NB4 (cell line): ENCODE data around the gene DDX4.

ENCODE experiments used
- DNase-seq: peaks from one replicate; pipeline ENCODE4 v3.0.0; 2010; ENCODE audit warnings: low read depth
- H3K4me3 ChIP-seq: one replicate; pipeline ENCODE4 v1.5.1; 2011; ENCODE audit warnings: mild to moderate bottlenecking, low read depth, low read length, moderate library complexity
- MYC ChIP-seq: IDR thresholded peaks from 2 replicates; pipeline ENCODE4 v1.6.1; 2011; ENCODE audit warnings: low read depth, low read length
- POLR2A ChIP-seq: IDR thresholded peaks from 2 replicates; pipeline ENCODE4 v1.6.1; 2011; ENCODE audit warnings: mild to moderate bottlenecking; ENCODE audit not compliant: insufficient read length; ENCODE audit errors: extremely low read depth
- TF ChIP-seq, protein P1 (sequence below): IDR thresholded peaks from one replicate; pipeline ENCODE4 v1.5.1; 2012; ENCODE audit warnings: low read depth, low read length
- TF ChIP-seq, protein P2 (sequence below): IDR thresholded peaks from 2 replicates; pipeline ENCODE4 v1.6.1; 2011; ENCODE audit warnings: low read depth, low read length

The DDX4 gene

DNA sequence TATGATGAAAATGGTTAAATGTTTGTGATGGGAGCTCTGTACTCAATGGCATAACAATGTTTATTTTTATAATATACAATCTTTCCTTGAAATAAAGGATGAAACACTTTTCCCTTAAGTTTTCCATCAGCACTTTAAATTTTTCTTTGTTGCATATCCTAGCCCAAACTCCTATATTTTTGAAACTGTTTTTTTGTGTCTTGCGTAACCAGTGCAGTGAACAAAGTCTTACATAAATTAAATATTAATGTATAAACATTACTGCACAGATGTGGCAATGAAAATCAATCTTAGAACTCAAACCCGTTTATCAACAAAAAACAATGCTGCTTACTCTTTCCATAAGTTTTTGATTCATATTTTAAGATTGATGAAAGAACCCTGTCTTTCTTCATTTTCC, 79.2 kb downstream of the DDX4 start:
- DNase-seq = no peak
- no peak for TF ChIP-seq MYC
- TF ChIP-seq, protein P1, sequence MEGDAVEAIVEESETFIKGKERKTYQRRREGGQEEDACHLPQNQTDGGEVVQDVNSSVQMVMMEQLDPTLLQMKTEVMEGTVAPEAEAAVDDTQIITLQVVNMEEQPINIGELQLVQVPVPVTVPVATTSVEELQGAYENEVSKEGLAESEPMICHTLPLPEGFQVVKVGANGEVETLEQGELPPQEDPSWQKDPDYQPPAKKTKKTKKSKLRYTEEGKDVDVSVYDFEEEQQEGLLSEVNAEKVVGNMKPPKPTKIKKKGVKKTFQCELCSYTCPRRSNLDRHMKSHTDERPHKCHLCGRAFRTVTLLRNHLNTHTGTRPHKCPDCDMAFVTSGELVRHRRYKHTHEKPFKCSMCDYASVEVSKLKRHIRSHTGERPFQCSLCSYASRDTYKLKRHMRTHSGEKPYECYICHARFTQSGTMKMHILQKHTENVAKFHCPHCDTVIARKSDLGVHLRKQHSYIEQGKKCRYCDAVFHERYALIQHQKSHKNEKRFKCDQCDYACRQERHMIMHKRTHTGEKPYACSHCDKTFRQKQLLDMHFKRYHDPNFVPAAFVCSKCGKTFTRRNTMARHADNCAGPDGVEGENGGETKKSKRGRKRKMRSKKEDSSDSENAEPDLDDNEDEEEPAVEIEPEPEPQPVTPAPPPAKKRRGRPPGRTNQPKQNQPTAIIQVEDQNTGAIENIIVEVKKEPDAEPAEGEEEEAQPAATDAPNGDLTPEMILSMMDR = no peak
- no peak for TF ChIP-seq POLR2A
- TF ChIP-seq, protein P2, sequence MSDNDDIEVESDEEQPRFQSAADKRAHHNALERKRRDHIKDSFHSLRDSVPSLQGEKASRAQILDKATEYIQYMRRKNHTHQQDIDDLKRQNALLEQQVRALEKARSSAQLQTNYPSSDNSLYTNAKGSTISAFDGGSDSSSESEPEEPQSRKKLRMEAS = no peak
- no peak overlapping the region for H3K4me3 ChIP-seq

DNA sequence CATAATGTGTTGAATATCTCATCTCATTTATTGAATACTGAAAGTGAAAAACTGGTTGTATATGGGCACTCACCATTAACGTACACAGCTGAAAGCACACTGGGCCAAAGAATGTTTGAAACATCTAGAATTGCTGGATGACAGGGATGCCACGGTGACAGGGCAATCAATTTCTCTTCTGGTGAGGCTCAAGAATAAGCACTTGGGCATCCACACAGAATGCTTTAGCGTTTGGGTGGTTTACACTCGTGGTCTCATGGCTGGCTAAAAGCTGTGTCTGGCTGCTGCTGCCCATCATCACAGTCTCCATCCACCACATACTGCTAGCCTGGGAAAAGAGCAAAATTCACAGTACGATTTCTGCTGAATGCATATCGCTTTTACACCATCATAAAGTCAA, 82.6 kb downstream of the DDX4 start:
- no peak overlapping the region for H3K4me3 ChIP-seq
- no peak for DNase-seq
- no peak for TF ChIP-seq MYC
- TF ChIP-seq, protein P2 = no peak
- TF ChIP-seq, protein P1 = no peak
- no peak for TF ChIP-seq POLR2A

DNA sequence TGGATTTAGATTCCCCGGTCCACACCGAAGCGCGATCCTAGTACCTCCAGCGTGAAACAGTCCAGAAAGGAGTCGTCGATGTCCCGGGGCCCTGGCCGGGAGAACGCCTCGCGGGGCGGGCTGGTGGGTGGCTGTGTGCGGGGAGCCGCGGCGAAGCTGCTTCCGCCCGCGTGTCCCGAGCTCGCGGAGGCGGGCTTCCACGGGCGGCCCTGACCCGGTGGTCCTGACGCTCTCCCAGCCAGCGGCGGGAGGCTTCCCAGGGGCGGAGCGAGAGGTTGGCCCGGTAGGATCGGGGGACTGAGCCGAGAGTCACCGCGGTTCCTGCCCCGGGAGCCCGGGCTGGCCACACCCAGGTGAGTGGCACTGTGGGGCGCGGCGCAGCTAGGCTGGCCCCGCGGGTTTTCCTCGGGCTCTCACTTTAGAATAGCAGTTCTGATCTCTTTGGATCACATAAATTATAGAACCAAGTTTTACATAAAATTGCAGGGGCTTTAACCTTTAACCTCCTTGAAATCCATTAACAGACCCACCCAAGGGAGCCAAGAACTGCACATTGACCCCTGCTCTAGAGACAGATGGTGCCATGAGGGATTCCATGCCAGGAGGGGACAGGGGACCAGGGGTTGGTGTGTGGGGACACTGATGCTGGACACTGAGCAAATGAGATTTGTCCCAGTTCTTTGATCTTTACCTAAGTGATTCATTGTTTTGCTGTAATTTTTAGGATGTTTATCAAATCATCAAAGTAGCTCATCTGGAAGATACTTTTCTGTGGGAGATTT, 84.1 kb downstream of the DDX4 start:
- TF ChIP-seq, protein P1 = no peak
- TF ChIP-seq MYC (no peak), POLR2A (no peak)
- TF ChIP-seq, protein P2 = no peak
- DNase-seq = no peak
- H3K4me3 ChIP-seq = no peak overlapping the region

DNA sequence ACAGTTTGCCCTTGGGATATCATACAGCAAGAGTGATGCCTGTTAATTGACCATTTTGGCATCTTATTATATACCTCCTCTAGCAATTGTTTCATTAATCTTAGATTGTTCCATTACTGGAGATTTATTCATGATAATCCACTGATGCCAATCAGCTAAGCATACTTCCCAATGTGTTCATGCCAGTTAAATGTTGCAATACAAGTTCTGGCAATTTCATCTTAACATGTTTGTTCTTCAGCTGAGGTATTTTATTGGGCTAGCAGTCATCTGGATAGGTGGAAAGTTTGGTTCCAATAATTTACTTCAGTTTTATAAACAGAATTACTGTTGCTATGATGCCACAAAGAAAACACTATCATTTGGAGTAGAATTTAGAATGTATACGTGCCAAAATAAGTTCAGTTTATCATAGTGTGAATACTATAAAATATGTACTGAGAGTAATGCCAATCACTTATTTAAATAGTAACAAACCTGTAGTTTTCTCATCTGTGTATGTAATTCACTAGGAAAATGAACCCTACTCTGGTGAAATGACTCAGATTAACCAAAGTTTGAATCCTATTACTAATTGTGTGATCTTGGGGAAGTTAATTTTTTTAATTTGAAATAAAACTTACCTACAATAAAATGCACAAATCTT, 85.4 kb downstream of the DDX4 start:
- TF ChIP-seq, protein P2 = no peak
- TF ChIP-seq POLR2A (no peak), MYC (no peak)
- TF ChIP-seq, protein P1 = no peak

DNA sequence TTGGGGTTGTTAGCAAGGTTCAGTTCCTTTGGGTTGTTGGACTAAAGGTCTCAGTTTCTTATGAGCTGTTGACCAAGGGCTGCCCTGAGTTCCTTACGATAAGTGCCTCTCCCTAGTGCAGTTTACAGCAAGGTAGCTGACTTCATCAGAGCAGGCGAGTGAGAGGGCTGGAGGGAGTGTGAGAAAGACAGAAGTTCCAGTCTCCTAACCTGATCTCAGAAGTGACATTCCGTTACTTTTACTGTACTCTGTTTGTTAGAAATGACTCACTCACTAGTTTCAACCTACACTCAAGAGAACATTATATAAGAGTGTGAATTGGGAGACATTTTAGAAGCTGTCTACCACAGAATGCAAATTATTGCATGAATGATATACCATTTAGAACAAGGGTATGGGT, 92.1 kb downstream of the DDX4 start:
- no peak for DNase-seq
- TF ChIP-seq MYC = no peak
- TF ChIP-seq, protein P2 = no peak
- TF ChIP-seq, protein P1 = no peak
- no peak for TF ChIP-seq POLR2A

More for the DNA sequence above, 85.4 kb downstream of the DDX4 start:
- DNase-seq = no peak
- no peak overlapping the region for H3K4me3 ChIP-seq

More for the DNA sequence above, 92.1 kb downstream of the DDX4 start:
- H3K4me3 ChIP-seq = no peak overlapping the region
